Testis (tissue), 3 donors: Measurements from ENCODE around the gene SST. TPM values are rescaled to one million over a fixed set of nuclear protein-coding genes. Genes with fewer than 3 reads are reported as not detected.

Experiments used
- DNase-seq: peaks from one replicate; pipeline ENCODE4 v3.0.0-alpha.2; 2019
- H3K27ac ChIP-seq, 2 donors: fragments of 200-600 bp; sonication (generic); one replicate each; pipeline ENCODE4 v1.5.1; 2019
- H3K27me3 ChIP-seq: fragments of 200-600 bp; sonication (generic); one replicate; pipeline ENCODE4 v1.5.1; 2019
- H3K36me3 ChIP-seq: fragments of 200-600 bp; sonication (generic); one replicate; pipeline ENCODE4 v1.5.1; 2017; ENCODE audit warnings: low read depth; ENCODE audit errors: missing control alignments
- H3K4me1 ChIP-seq: fragments of 200-600 bp; sonication (generic); one replicate; pipeline ENCODE4 v1.5.1; 2019
- H3K4me3 ChIP-seq, 2 donors: fragments of 200-600 bp; sonication (generic); one replicate each; pipeline ENCODE4 v1.5.1; 2017 to 2019
- H3K9me3 ChIP-seq: fragments of 200-600 bp; sonication (generic); one replicate; pipeline ENCODE4 v1.5.1; 2017
- CTCF ChIP-seq, 3 experiments: fragments of 450-650 bp in 2 of 3; fragments of 200-600 bp in 1 of 3; sonication (generic) in 1 of 3; IDR thresholded peaks; one replicate each; pipeline ENCODE4 v1.5.1; 2016 to 2019; ENCODE audit warnings: antibody characterized with exemption in 3 of 3, mild to moderate bottlenecking in 2 of 3, moderate library complexity in 1 of 3
- POLR2A ChIP-seq: fragments of 450-650 bp; IDR thresholded peaks from one replicate; pipeline ENCODE4 v1.6.1; 2017; ENCODE audit warnings: antibody characterized with exemption, mild to moderate bottlenecking, moderate library complexity
- WGBS, 2 donors: methylation state at CpG; one replicate each; pipeline ENCODE4 v1.1.5; 2018; 5-methylcytosine and 5-hydroxymethylcytosine counted together
- intact Hi-C: fragments of 100-400 bp; cut with DNase I; formaldehyde crosslinking; loops from one replicate; pipeline ENCODE4 v1.15.1; 2023; ENCODE audit warnings: low total_unique reads
- polyA plus RNA-seq: library from polyadenylated mRNA; stranded (reverse); fragments of 350-450 nt; fragmentation: Illumina TruSeq; extraction: RNeasy Lipid Tissue Mini Kit (QIAGEN cat#74804); gene quantifications from one replicate; pipeline ENCODE4 v1.2.3, GENCODE V29; 2014; ENCODE audit warnings: low read depth, low replicate concordance; ENCODE audit not compliant: insufficient read depth
- total RNA-seq, 2 donors: library from RNA; depleted of rRNA; stranded (reverse); fragments of >200 nt; gene quantifications; one replicate each; pipeline ENCODE4 v1.2.3, GENCODE V29; 2016

The SST gene
- total and polyA plus RNA-seq, 3 donors from 2014 or later: 0.84 TPM; not detected in 2

GRCh38 chr3:187705164-187705563 is 35.0 kb upstream of the SST start:
- intact Hi-C loops: no loop called here
- Histone ChIP-seq H3K36me3 (no peaks in the 10 kb centered on the region), H3K27ac (no peak overlapping the region), H3K4me3 (no peak overlapping the region), H3K4me1 (no peaks in the 10 kb centered on the region), H3K9me3 (no peaks in the 10 kb centered on the region), H3K27me3 (no peaks in the 10 kb centered on the region)
- DNase-seq: no peak
- no peak for TF ChIP-seq CTCF (IDR thresholded peaks at IDR 0.05)
- no peak for TF ChIP-seq POLR2A

- TF ChIP-seq CTCF (IDR thresholded peaks at IDR 0.05) (no peak), POLR2A (no peak)
- Histone ChIP-seq H3K9me3 (no peaks in the 10 kb centered on the region), H3K27ac (no peak within 1 kb of the TSS), H3K27me3 (no peaks in the 10 kb centered on the region), H3K36me3 (no peaks in the 10 kb centered on the region), H3K4me3 (no peak within 1 kb of the TSS), H3K4me1 (no peaks in the 10 kb centered on the region)
- no peak for DNase-seq
- WGBS, 2 donors: 67 to 71% methylated on average over 4 of the region's 4 CpGs
- intact Hi-C loops: no loop called here
Observed at GRCh38 chr3:187702507-187703033, 32.4 kb upstream of the SST start, which contains the start of gene RTP2. Gene RTP2 (minus strand): TSS chr3:187702557. CDS start chr3:187702128, 429 bp downstream.

- Histone ChIP-seq H3K36me3 (no peaks in the 10 kb centered on the region), H3K27me3 (no peaks in the 10 kb centered on the region), H3K4me3 (no peak overlapping the region), H3K27ac (no peak overlapping the region), H3K9me3 (no peaks in the 10 kb centered on the region), H3K4me1 (no peaks in the 10 kb centered on the region)
- TF ChIP-seq POLR2A (no peak), CTCF (IDR thresholded peaks at IDR 0.05) (no peak)
- DNase-seq: no peak
- intact Hi-C loops: no loop called here
- WGBS, 2 donors: 94 to 100% methylated on average over 1 to 2 of the region's 2 CpGs
Observed at GRCh38 chr3:187700249-187700648, 30.1 kb upstream of the SST start.

GRCh38 chr3:187698499-187699399 is 28.6 kb upstream of the SST start:
- TF ChIP-seq CTCF (IDR thresholded peaks at IDR 0.05) (no peak), POLR2A (no peak)
- H3K27me3 ChIP-seq: no peaks in the 10 kb centered on the region
- no peak overlapping the region for H3K4me3 ChIP-seq
- H3K27ac ChIP-seq: no peak overlapping the region
- intact Hi-C loops: no loop called here
- H3K4me1 ChIP-seq: no peaks in the 10 kb centered on the region
- no peak for DNase-seq
- WGBS, 2 donors: 72 to 74% methylated on average over 17 to 42 of the region's 42 CpGs
- H3K36me3 ChIP-seq: no peaks in the 10 kb centered on the region
- no peaks in the 10 kb centered on the region for H3K9me3 ChIP-seq
